Fibroblast of gingiva (primary cell): ENCODE measurements around the gene SAMD3.
A peak's percentile ranks its signal among the peaks of the same experiment; 100 is the strongest.
"Not testable (repeated sequence)": the region's sequence is repeated elsewhere in the genome, so short reads cannot be mapped to it uniquely, and the experiment has no call there.

ENCODE experiments used
- DNase-seq: peaks from one replicate; pipeline ENCODE4 v3.0.0-alpha.2; 2011; ENCODE audit warnings: low read depth

Gene SAMD3

GRCh38 chr6:130173377-130174004 is 49.3 kb downstream of the SAMD3 start:
- not testable (repeated sequence) for DNase-seq

DNA sequence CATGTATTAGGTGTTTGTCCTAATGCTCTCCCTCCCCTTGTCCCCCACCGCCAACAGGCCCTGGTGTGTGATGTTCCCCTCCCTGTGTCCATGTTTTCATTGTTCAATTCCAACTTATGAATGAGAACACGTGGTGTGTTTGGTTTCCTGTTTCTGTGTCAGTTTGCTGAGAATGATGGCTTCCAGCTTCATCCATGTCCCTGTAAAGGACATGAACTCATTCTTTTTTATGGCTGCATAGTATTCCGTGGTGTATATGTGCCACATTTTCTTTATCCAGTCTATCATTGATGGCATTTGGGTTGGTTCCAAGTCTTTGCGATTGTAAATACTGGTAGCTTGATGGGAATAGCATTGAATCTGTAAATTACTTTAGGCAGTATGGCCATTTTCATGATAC is 52.6 kb downstream of the SAMD3 start:
- not testable (repeated sequence) for DNase-seq

- DNase-seq, result peak; percentile 52
These were observed 55.1 kb downstream of the SAMD3 start for GRCh38 chr6:130167655-130168054.

DNA sequence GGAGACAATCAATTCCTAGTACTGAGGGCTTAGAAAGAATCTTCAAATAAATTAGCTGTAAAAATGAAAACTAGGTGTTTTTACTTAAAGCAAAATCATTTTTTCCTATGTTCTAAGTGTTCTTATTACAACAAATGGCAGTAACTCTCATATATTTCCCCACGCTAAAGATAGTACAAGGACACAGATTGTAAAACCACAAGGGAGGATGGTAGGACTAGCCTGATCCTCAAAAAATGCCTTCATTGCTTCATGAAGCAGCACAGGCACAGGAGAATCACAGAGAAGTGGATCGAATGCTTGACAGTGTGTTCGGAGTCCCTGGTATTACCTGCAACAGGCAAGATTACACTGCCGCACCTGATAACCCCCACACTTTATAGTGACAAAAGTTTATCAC is 58.5 kb downstream of the SAMD3 start:
- DNase-seq, result no peak

GRCh38 chr6:130163266-130163665 is 59.5 kb downstream of the SAMD3 start:
- no peak for DNase-seq

DNA sequence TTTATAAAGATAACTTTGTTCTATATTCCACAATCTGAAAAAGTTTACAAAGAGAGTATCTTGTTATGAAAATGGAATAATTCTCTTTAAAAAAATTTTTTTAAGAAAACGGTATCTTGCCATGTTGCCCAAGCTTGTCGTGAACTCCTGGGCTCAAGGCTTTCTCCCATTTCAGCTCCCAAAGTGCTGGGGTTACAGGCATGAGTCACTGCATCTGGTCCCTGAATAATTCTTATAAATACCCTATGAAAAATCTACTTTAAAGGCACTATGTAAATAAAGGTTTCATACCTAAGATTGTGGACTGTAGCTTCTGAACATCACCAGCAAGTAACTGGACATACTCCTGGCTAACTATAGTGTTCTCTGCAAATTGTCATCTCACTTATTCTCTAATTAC is 60.3 kb downstream of the SAMD3 start:
- DNase-seq, result no peak

- DNase-seq, result peak; percentile 50
These were observed 60.9 kb downstream of the SAMD3 start for GRCh38 chr6:130161683-130162404.

DNA sequence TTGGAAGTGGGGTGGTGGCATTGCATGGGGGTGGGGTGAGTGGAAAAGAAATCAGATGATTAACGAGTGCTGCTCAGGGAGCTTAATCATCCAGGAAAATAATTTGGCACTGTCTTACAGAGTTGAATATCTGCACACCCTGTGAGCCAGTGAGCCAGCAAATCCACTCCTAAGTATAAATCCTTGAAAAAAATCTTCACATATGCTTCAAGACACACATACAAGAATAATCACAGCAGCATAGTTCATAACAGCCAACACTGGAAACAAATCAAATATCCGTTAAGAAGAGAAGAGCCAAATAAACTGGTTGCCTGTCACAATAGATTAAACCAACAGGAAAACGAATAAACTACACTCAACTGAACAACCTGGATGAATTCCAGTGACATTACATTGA is 62.8 kb downstream of the SAMD3 start:
- no peak for DNase-seq

GRCh38 chr6:130158548-130158947 is 64.2 kb downstream of the SAMD3 start:
- no peak for DNase-seq

- no peak for DNase-seq
These were observed 64.7 kb downstream of the SAMD3 start for GRCh38 chr6:130158056-130158455.

- no peak for DNase-seq
These were observed 65.8 kb downstream of the SAMD3 start for GRCh38 chr6:130156908-130157307.

DNA sequence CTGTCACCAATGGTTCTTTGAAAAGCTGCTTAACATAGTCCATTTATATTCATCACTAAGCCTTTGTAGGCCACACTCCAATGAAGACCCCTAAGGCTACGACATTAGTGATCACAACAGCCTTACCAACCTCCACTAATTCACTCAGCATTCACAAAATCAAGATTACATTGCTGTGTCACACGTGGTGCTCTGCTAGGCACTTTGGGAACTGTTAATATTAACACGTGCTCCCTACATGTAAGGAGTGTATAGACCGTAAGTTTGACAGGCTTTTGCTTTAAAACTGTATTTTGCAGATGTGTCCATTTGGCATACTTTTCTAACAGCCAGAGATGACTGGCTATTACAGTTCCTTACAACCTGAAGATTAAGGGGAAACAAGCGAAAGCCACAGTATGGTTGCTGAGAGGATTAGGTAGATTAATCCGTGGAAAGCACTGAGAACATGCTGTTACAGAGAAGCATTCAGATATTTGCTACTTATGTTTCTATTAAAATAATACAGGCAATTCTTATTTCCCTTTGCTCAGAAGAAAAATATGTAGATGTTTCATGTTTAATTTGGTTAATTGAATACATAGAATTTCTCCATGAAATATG is 69.7 kb downstream of the SAMD3 start:
- no peak for DNase-seq

- no peak for DNase-seq
These were observed 71.8 kb downstream of the SAMD3 start for GRCh38 chr6:130150906-130151305.

GRCh38 chr6:130149016-130149415 is 73.7 kb downstream of the SAMD3 start:
- DNase-seq, result not testable (repeated sequence)

DNA sequence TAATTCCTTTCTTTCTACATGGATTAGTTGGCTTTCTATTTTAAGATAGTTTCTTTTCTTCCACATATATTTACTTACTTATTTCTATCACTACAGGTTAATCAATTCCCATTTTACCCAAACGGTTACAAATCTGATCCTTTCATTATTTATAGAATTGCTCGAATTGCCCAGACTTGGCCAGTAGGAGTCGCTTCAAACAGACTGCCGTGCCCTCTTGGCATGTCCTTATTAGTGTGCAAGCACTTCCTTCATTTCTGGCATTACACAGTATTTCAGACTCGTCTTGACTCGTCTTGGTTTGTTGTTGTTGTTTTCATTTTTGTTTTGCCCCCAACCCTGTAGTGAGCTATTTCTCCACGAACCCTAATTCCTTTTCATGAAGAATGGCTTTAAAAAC is 74.6 kb downstream of the SAMD3 start:
- no peak for DNase-seq

DNA sequence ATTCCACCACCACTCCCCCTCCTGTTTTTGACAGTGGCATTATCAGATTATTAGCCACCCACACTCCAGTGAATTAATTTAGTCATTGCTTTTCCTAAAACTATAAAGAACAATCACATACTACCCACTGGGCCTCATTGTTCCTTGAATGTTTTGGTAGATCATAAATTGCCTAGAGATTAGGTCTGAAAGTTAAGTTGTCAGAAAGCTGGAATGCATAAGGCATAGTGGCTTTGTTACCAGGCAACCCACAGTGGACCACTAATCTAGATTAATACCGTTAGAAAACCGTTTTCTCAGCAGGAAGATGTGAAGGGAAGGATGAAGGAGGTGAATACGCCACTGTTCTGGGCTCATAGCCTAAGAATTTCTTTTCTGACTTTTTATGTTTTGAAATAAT is 75.6 kb downstream of the SAMD3 start:
- DNase-seq, result no peak

GRCh38 chr6:130143709-130144108 is 79.0 kb downstream of the SAMD3 start:
- DNase-seq, result peak; percentile 33

DNA sequence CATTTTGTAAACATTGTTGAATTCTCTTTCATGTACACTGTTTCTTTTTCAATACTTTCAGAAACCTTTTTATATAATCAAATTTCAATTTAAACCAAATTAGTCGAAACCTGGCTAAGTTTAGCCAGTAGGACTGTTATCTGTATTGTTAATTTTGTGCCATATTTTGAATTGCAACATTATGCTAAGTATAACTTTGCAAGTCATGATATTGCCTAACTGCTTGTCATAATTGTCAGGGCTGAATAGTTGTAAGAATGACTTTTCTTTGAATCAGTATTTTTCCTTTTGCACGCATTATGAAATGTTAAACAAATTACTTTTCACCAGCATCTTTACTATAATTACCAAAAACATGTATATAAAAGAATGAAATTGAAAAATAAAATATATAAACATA is 82.7 kb downstream of the SAMD3 start:
- DNase-seq, result peak; percentile 61

DNA sequence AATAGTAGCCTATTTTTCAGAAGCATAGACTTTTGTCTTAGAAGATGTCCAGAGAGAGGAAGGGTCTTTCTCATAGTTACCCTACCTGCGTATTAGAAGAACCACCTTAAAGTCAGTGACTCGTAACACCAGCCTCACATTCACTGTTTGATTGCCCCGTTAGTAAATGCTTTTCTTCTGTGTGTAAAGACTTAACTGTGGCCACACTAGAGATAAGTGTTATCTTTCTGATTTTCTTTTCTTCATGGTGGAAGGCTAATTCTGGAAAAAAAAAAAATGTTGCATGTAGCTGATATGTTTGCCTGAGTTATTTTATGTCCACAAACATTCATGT is 83.9 kb downstream of the SAMD3 start:
- DNase-seq, result no peak

GRCh38 chr6:130138116-130138908 is 84.4 kb downstream of the SAMD3 start:
- no peak for DNase-seq

- no peak for DNase-seq
These were observed 86.0 kb downstream of the SAMD3 start for GRCh38 chr6:130136798-130137197.

- DNase-seq, result no peak
These were observed 88.2 kb downstream of the SAMD3 start for GRCh38 chr6:130134582-130134981.

- no peak for DNase-seq
These were observed 90.5 kb downstream of the SAMD3 start for GRCh38 chr6:130132286-130132701.
